C4-2B (cell line): ENCODE measurements around the gene BANK1.

Experiments
- ZFX ChIP-seq: fragments of 450-650 bp; IDR thresholded peaks from 2 replicates; pipeline ENCODE4 v1.6.1; 2017
- TF ChIP-seq, protein P1 (sequence below): fragments of 450-650 bp; conservative IDR thresholded peaks from 2 replicates; pipeline ENCODE4 v1.5.1; 2017; ENCODE audit warnings: mild to moderate bottlenecking

DNA sequence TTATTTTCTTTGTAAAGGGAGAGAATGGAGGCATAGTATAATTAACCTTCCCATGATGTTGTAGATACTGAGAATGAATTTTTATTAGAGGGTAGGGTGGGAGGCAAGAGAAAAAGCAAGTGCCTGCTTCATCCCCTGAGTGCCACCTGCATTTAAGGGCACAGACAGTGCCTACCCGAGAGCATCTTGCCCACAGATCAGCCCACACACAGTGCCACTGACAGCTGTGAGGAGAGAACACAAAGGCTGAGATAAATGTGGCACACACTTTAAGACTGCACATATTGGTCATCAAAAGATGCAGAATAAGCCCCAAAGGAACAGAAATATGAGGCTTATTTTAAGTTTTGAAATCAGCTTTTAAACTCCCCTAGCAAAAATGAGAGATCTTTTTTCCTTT lies 304.0 kb downstream of the BANK1 start:
- TF ChIP-seq, protein P1, sequence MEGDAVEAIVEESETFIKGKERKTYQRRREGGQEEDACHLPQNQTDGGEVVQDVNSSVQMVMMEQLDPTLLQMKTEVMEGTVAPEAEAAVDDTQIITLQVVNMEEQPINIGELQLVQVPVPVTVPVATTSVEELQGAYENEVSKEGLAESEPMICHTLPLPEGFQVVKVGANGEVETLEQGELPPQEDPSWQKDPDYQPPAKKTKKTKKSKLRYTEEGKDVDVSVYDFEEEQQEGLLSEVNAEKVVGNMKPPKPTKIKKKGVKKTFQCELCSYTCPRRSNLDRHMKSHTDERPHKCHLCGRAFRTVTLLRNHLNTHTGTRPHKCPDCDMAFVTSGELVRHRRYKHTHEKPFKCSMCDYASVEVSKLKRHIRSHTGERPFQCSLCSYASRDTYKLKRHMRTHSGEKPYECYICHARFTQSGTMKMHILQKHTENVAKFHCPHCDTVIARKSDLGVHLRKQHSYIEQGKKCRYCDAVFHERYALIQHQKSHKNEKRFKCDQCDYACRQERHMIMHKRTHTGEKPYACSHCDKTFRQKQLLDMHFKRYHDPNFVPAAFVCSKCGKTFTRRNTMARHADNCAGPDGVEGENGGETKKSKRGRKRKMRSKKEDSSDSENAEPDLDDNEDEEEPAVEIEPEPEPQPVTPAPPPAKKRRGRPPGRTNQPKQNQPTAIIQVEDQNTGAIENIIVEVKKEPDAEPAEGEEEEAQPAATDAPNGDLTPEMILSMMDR = no peak
- no peak for TF ChIP-seq ZFX
